ENCODE measurements around the gene DLGAP1. TPM values are rescaled to one million over a fixed set of nuclear protein-coding genes. Genes with fewer than 3 reads are reported as not detected.
A peak's percentile ranks its signal among the peaks of the same experiment; 100 is the strongest.

DLGAP1 gene
- polyA plus RNA-seq, 1 of the 3 experiments (the other 2 are of a cell fraction): not detected

DNA sequence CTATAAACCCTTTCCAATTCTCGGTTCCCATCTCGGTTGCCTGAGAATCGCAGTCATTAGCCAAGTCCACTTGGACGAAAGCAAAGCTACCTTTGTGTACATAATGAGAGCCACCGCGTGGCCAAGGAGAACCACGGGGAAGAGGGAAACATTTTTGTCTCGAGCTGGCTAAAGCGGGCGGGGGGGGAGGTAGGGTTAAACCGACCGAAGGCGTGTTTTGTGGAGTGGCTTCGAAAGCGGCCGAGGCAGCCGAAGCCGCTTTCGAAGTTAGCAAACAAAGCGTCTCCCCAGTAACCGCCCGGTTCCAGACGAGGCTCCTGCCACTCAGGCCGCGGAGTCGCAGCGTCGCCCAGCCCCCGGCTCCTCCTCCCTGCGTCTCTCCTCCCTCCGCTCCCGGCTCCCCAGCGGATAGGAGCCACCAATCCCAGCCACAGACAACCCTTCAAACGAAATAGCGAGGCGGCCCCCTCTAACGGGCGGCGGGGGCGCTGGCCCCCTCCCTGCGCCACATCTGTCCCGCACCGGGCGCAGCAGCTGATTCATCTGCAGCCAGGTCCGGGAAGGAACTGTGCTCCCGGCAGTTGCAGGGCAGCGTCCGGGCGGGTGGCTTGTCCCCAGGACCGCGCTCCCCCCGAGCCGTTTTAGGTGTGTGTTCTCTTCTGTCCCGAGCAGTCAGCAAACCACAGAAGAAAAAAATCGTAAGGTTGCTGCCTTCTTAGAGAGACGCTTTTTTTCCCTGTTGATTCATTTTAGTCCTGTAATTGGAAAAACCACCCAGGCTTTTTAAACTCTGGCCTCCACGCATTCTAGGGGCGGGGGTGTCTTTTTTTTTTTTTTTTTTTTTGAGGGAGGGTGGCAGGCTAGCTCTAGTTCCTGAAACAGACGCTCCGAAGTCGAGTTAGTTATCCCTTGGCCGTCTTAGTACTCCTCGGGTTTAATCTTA, 1006.9 kb downstream of the DLGAP1 start (continued):
- TF ChIP-seq USF2 (IDR thresholded peaks at IDR 0.05; ENCODE audit: borderline replicate concordance, low read depth, low read length) (no peak), FOXJ3 (CRISPR knock-in tag; IDR thresholded peaks at IDR 0.05) (no peak), YY1 (IDR thresholded peaks at IDR 0.05; ENCODE audit: low read depth) (no peak; the same call in 1 of the 2 replicates), SIN3A (IDR thresholded peaks at IDR 0.05; ENCODE audit: borderline replicate concordance, low read depth, low read length) (peak; percentile 65; the same call in 1 of the 2 replicates), RAD21 (IDR thresholded peaks at IDR 0.05; ENCODE audit: low read length) (no peak; the same call in none of the 2 replicates), ELF1 (IDR thresholded peaks at IDR 0.05) (no peak), FOXM1 (IDR thresholded peaks at IDR 0.05; ENCODE audit: low read depth) (peak; percentile 98), GATA2 (CRISPR knock-in tag; IDR thresholded peaks at IDR 0.05) (no peak)
- TF ChIP-seq, protein P1, sequence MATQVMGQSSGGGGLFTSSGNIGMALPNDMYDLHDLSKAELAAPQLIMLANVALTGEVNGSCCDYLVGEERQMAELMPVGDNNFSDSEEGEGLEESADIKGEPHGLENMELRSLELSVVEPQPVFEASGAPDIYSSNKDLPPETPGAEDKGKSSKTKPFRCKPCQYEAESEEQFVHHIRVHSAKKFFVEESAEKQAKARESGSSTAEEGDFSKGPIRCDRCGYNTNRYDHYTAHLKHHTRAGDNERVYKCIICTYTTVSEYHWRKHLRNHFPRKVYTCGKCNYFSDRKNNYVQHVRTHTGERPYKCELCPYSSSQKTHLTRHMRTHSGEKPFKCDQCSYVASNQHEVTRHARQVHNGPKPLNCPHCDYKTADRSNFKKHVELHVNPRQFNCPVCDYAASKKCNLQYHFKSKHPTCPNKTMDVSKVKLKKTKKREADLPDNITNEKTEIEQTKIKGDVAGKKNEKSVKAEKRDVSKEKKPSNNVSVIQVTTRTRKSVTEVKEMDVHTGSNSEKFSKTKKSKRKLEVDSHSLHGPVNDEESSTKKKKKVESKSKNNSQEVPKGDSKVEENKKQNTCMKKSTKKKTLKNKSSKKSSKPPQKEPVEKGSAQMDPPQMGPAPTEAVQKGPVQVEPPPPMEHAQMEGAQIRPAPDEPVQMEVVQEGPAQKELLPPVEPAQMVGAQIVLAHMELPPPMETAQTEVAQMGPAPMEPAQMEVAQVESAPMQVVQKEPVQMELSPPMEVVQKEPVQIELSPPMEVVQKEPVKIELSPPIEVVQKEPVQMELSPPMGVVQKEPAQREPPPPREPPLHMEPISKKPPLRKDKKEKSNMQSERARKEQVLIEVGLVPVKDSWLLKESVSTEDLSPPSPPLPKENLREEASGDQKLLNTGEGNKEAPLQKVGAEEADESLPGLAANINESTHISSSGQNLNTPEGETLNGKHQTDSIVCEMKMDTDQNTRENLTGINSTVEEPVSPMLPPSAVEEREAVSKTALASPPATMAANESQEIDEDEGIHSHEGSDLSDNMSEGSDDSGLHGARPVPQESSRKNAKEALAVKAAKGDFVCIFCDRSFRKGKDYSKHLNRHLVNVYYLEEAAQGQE (IDR thresholded peaks at IDR 0.05; ENCODE audit: low read depth, low read length): no peak; the same call in 1 of the 2 replicates

GRCh38 chr18:3447068-3447894, 1007.8 kb downstream of the DLGAP1 start:
- Histone ChIP-seq H3K79me2 (ENCODE audit: insufficient read depth) (peaks cover 33% of the 10 kb centered on the region), H3K9me3 (no peaks in the 10 kb centered on the region), H3K27me3 (ENCODE audit: insufficient read depth) (no peaks in the 10 kb centered on the region), H4K20me1 (ENCODE audit: insufficient read depth) (no peaks in the 10 kb centered on the region), H3F3A (replicated peaks; ENCODE audit: insufficient read depth) (peaks cover 26% of the 10 kb centered on the region), H3K9ac (peak overlapping the region; percentile 99), H2AFZ (ENCODE audit: low read depth) (peak overlapping the region; percentile 44), H3K27ac (ENCODE audit: low read depth in 2 of 2, low read length in 1 of 2) (peak overlapping the region; percentile 98 to 99), H3K4me3 (ENCODE audit: low read depth in 2 of 2, low read length in 1 of 2) (peak overlapping the region; percentile 74 to 93), H3K4me1 (ENCODE audit: control insufficient read depth in 1 of 2, insufficient read depth in 2 of 2, low read depth in 1 of 2, low read length in 1 of 2) (peaks cover 11 to 13% of the 10 kb centered on the region in 2 experiments), H3K9me2 (no peaks in the 10 kb centered on the region), H3K4me2 (peak overlapping the region; percentile 86), H3K36me3 (replicated peaks in 1 of 2; ENCODE audit: control insufficient read depth in 1 of 2, insufficient read depth in 2 of 2, low read length in 1 of 2) (no peaks in the 10 kb centered on the region)
- CTCF ChIA-PET: interaction anchor here (0.7 to 3.3 kb wide), 11 partner anchors 8 to 219 kb away, joined by 3 to 25 read pairs (median 6); no protein-coding TSS in a partner anchor
- TF ChIP-seq JUND (IDR thresholded peaks at IDR 0.05) (0 out of 2 replicates have a peak, but pooled peaks have one; percentile 1), ZBTB33 (IDR thresholded peaks at IDR 0.05; ENCODE audit: borderline replicate concordance, low read depth) (no peak), EP300 (IDR thresholded peaks at IDR 0.05; ENCODE audit: borderline replicate concordance in 1 of 2, low read depth in 1 of 2, low read length in 1 of 2) (no peak), FOXM1 (IDR thresholded peaks at IDR 0.05; ENCODE audit: low read depth) (no peak; the same call in 1 of the 2 replicates), USF2 (IDR thresholded peaks at IDR 0.05; ENCODE audit: borderline replicate concordance, low read depth, low read length) (no peak), PBX3 (IDR thresholded peaks at IDR 0.05) (no peak), TEAD4 (IDR thresholded peaks at IDR 0.05; ENCODE audit: borderline replicate concordance, insufficient read depth) (no peak), NRF1 (IDR thresholded peaks at IDR 0.05; ENCODE audit: low read depth, low read length) (no peak), FOSL2 (IDR thresholded peaks at IDR 0.05; ENCODE audit: borderline replicate concordance, low read depth) (no peak)
- WGBS (ENCODE audit: low lambda C conversion rate): 11% methylated on average over 20 of the region's 22 CpGs
- DNase-seq: peak; percentile 12
- POLR2A ChIA-PET: interaction anchor here (0.7 to 1.2 kb wide), 2 partner anchors 124 to 147 kb away, joined by 3 to 6 read pairs; no protein-coding TSS in a partner anchor
